ENCODE measurements around the gene RASGRF1.
"Not testable (repeated sequence)": the region's sequence is repeated elsewhere in the genome, so short reads cannot be mapped to it uniquely, and the experiment has no call there.

The RASGRF1 gene

DNA sequence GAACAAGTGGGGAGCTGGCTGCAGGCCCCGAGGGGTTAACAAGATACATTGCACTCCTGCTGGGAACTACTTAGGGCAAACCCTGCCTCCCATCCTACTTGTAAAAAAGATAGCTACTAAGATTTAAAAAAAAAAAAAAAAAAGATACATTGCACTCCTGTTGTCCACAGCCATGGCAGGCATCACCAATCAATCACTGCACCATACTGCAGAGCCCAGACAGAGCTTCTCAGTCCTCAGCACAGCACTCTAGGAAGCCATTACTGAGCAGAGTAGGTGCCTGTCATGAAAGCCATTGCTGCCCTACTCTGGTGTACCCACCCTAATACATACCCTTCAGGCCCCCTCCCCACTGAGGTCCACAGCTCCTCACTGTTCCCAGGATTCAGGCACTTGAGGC, 64.8 kb downstream of the RASGRF1 start:
- no peak for DNase-seq (ENCODE audit: low read depth)
- TF ChIP-seq, protein P1, sequence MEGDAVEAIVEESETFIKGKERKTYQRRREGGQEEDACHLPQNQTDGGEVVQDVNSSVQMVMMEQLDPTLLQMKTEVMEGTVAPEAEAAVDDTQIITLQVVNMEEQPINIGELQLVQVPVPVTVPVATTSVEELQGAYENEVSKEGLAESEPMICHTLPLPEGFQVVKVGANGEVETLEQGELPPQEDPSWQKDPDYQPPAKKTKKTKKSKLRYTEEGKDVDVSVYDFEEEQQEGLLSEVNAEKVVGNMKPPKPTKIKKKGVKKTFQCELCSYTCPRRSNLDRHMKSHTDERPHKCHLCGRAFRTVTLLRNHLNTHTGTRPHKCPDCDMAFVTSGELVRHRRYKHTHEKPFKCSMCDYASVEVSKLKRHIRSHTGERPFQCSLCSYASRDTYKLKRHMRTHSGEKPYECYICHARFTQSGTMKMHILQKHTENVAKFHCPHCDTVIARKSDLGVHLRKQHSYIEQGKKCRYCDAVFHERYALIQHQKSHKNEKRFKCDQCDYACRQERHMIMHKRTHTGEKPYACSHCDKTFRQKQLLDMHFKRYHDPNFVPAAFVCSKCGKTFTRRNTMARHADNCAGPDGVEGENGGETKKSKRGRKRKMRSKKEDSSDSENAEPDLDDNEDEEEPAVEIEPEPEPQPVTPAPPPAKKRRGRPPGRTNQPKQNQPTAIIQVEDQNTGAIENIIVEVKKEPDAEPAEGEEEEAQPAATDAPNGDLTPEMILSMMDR (conservative IDR thresholded peaks at IDR 0.05; ENCODE audit: low read depth, low read length) = no peak
- H3K4me3 ChIP-seq (ENCODE audit: low read length) = no peak overlapping the region

GRCh38 chr15:79025201-79025600, 65.4 kb downstream of the RASGRF1 start:
- TF ChIP-seq, protein P1 (conservative IDR thresholded peaks at IDR 0.05; ENCODE audit: low read depth, low read length) = peak; percentile 35
- no peak for DNase-seq (ENCODE audit: low read depth)
- no peak overlapping the region for H3K4me3 ChIP-seq (ENCODE audit: low read length)

GRCh38 chr15:79024493-79024892, 66.1 kb downstream of the RASGRF1 start:
- DNase-seq (ENCODE audit: low read depth); H3K4me3 ChIP-seq (ENCODE audit: low read length): not testable (repeated sequence)

DNA sequence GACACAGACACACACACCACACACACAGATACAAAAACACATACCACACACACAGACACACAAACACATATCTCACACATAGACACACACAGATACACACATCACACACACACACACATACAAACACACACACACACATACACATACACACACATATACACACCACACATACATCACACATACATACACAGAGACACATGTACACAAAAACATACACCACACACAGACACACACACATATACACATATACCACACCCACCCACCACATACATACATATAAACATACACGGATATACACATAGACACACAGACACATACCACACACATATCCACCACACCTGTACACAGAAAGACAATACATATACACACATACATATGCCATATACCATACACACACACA, 66.7 kb downstream of the RASGRF1 start:
- H3K4me3 ChIP-seq (ENCODE audit: low read length) = no peak overlapping the region
- DNase-seq (ENCODE audit: low read depth) = no peak
- TF ChIP-seq, protein P1 (conservative IDR thresholded peaks at IDR 0.05; ENCODE audit: low read depth, low read length) = no peak

DNA sequence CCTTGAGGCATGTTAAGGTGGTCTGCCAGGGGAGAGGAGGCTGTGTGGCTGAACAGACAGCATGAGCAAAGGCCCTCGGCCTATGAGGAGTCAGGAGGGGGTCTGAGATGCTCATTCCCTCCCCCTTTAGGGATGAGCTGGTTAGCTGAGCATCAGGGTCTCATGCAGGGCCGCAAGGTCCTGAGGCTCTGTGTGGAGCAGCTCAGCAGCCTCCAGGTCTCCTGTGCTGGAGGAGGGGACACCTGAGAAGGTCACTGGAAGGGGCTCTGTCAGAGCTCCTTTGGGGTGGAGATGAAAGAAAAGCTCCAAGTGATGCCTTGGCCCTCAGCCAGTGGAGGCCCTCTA, 67.1 kb downstream of the RASGRF1 start:
- TF ChIP-seq, protein P1 (conservative IDR thresholded peaks at IDR 0.05; ENCODE audit: low read depth, low read length) = no peak
- H3K4me3 ChIP-seq (ENCODE audit: low read length) = no peak overlapping the region
- no peak for DNase-seq (ENCODE audit: low read depth)

DNA sequence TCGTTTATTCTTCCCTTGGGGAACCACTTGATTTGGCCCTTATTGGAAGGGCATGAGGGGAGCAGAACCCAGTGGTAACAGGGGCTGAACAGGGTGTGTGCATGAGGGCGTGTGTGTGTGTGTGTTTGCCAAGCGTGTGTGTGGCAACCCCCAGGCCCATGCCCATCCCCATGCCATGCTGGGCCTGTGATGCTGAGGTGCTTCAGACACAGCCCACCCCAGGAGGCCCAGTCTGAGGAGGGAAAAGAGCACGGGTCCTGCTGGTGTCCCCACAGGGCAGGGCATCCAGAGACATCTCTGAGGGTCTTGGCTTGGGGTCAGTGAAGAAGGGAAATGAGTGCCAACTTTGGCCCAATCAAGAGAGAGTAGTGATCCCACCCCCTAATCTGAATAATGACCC, 71.6 kb downstream of the RASGRF1 start:
- TF ChIP-seq, protein P1 (conservative IDR thresholded peaks at IDR 0.05; ENCODE audit: low read depth, low read length) = no peak
- H3K4me3 ChIP-seq (ENCODE audit: low read length) = no peak overlapping the region

GRCh38 chr15:79017953-79018352, 72.6 kb downstream of the RASGRF1 start:
- TF ChIP-seq, protein P1 (conservative IDR thresholded peaks at IDR 0.05; ENCODE audit: low read depth, low read length) = no peak
- H3K4me3 ChIP-seq (ENCODE audit: low read length) = no peak overlapping the region
- DNase-seq (ENCODE audit: low read depth) = no peak

More for the DNA sequence above, 71.6 kb downstream of the RASGRF1 start:
- DNase-seq (ENCODE audit: low read depth) = no peak
